SK-N-SH (cell line): Measurements from ENCODE around the gene MFAP3. TPM values are rescaled to one million over a fixed set of nuclear protein-coding genes. Genes with fewer than 3 reads are reported as not detected.

Experiments
- CTCF ChIA-PET: fragments of 300-600, 350-600 bp; formaldehyde crosslinking; extraction: SDS; loops from one replicate; lab custom pipeline; 2021; lab: Yijun Ruan, JAX
- POLR2A ChIA-PET: fragments of 350-600 bp; sonication (Branson Sonifier 250); formaldehyde crosslinking; extraction: SDS; loops from one replicate; lab custom pipeline; 2020; ENCODE audit warnings: antibody characterized with exemption, inconsistent platforms; lab: Yijun Ruan, JAX
- DNase-seq: peaks from one replicate; pipeline ENCODE4 v3.0.0; 2012
- H2AFZ ChIP-seq: fragments of 200-600 bp; sonication (generic); 2 replicates; pipeline ENCODE4 v1.8.1; 2016; ENCODE audit warnings: antibody characterized with exemption, mild to moderate bottlenecking, low read depth
- H3F3A ChIP-seq: fragments of 200-600 bp; sonication (generic); replicated peaks from 2 replicates; pipeline ENCODE3; 2016; ENCODE audit warnings: antibody characterized with exemption, mild to moderate bottlenecking; ENCODE audit not compliant: insufficient read depth
- H3K27ac ChIP-seq, 2 experiments: fragments of 200-500 bp in 1 of 2; fragments of 200-600 bp in 1 of 2; sonication (Bioruptor generic) in 1 of 2; sonication (generic), shearing (Covaris generic) in 1 of 2; 2 replicates each; pipeline versions ENCODE4 v1.5.1 to v1.6.1; 2014 to 2016; ENCODE audit warnings: low read depth in 2 of 2, inconsistent platforms in 1 of 2, low read length in 1 of 2, mild to moderate bottlenecking in 1 of 2, mixed read lengths in 1 of 2
- H3K27me3 ChIP-seq: fragments of 200-600 bp; sonication (generic), shearing (Covaris generic); 2 replicates; pipeline ENCODE4 v1.6.1; 2016; ENCODE audit warnings: mixed run types; ENCODE audit not compliant: insufficient read depth
- H3K36me3 ChIP-seq, 2 experiments: fragments of 200-500 bp in 1 of 2; fragments of 200-600 bp in 1 of 2; sonication (Bioruptor generic) in 1 of 2; sonication (generic) in 1 of 2; replicated peaks in 1 of 2; 2 replicates each; pipeline versions ENCODE3 to v1.5.1; 2014 to 2016; ENCODE audit warnings: low read length in 1 of 2, mild to moderate bottlenecking in 1 of 2; ENCODE audit not compliant: insufficient read depth in 2 of 2, control insufficient read depth in 1 of 2
- H3K4me1 ChIP-seq, 2 experiments: fragments of 200-500 bp in 1 of 2; fragments of 200-600 bp in 1 of 2; sonication (Bioruptor generic) in 1 of 2; sonication (generic), shearing (Covaris generic) in 1 of 2; 2 replicates each; pipeline versions ENCODE4 v1.5.1 to v1.6.1; 2014 to 2016; ENCODE audit warnings: low read depth in 1 of 2, low read length in 1 of 2, mixed run types in 1 of 2; ENCODE audit not compliant: insufficient read depth in 2 of 2, control insufficient read depth in 1 of 2
- H3K4me2 ChIP-seq: fragments of 200-600 bp; sonication (generic), shearing (Covaris generic); 2 replicates; pipeline ENCODE4 v1.6.1; 2017; ENCODE audit warnings: mixed run types
- H3K4me3 ChIP-seq, 2 experiments: fragments of 200-500 bp in 1 of 2; fragments of 200-600 bp in 1 of 2; sonication (Bioruptor generic) in 1 of 2; sonication (generic), shearing (Covaris generic) in 1 of 2; 2 replicates each; pipeline versions ENCODE4 v1.5.1 to v1.8.1; 2014 to 2016; ENCODE audit warnings: low read depth in 2 of 2, inconsistent platforms in 1 of 2, low read length in 1 of 2, mild to moderate bottlenecking in 1 of 2, mixed read lengths in 1 of 2, moderate library complexity in 1 of 2
- H3K79me2 ChIP-seq: fragments of 200-600 bp; sonication (generic); 2 replicates; pipeline ENCODE4 v1.8.1; 2017; ENCODE audit warnings: mild to moderate bottlenecking; ENCODE audit not compliant: insufficient read depth
- H3K9ac ChIP-seq: fragments of 200-600 bp; sonication (generic); 2 replicates; pipeline ENCODE4 v1.6.1; 2017; ENCODE audit warnings: mixed run types
- H3K9me2 ChIP-seq: fragments of 200-600 bp; sonication (generic); 2 replicates; pipeline ENCODE4 v1.6.1; 2017; ENCODE audit warnings: mixed run types
- H3K9me3 ChIP-seq: fragments of 200-600 bp; sonication (generic); 2 replicates; pipeline ENCODE4 v1.6.1; 2017; ENCODE audit warnings: mixed run types, mild to moderate bottlenecking, moderate library complexity
- H4K20me1 ChIP-seq: fragments of 200-600 bp; sonication (generic); 2 replicates; pipeline ENCODE4 v1.6.1; 2017; ENCODE audit warnings: mild to moderate bottlenecking, mixed run types; ENCODE audit not compliant: insufficient read depth
- ELF1 ChIP-seq: IDR thresholded peaks from 2 replicates; pipeline ENCODE4 v1.4.0; 2012
- FOXJ3 ChIP-seq: sonication (generic); formaldehyde crosslinking; IDR thresholded peaks from 2 replicates; pipeline ENCODE4 v1.5.1; 2020; ENCODE audit warnings: mild to moderate bottlenecking, missing genetic modification reagents
- FOXM1 ChIP-seq: IDR thresholded peaks from 2 replicates; pipeline ENCODE4 v1.4.0; 2012; ENCODE audit warnings: low read depth, mild to moderate bottlenecking
- GATA2 ChIP-seq: sonication (generic); formaldehyde crosslinking; IDR thresholded peaks from 2 replicates; pipeline ENCODE4 v1.5.0; 2020; ENCODE audit warnings: mild to moderate bottlenecking, missing genetic modification reagents
- MEF2A ChIP-seq: IDR thresholded peaks from 2 replicates; pipeline ENCODE4 v1.4.0; 2012; ENCODE audit warnings: low read depth, borderline replicate concordance
- MXI1 ChIP-seq: IDR thresholded peaks from 2 replicates; pipeline ENCODE4 v1.6.1; 2012; ENCODE audit warnings: mild to moderate bottlenecking, low read depth, low read length, improper control_type of control experiment
- NFIC ChIP-seq: IDR thresholded peaks from 2 replicates; pipeline ENCODE4 v1.4.0; 2012; ENCODE audit warnings: borderline replicate concordance
- NRF1 ChIP-seq: IDR thresholded peaks from 2 replicates; pipeline ENCODE4 v1.6.1; 2012; ENCODE audit warnings: low read depth, mild to moderate bottlenecking, low read length
- RAD21 ChIP-seq: IDR thresholded peaks from 2 replicates; pipeline ENCODE4 v1.6.1; 2012; ENCODE audit warnings: mild to moderate bottlenecking, low read length
- RCOR1 ChIP-seq: fragments of 150-350 bp; IDR thresholded peaks from 2 replicates; pipeline ENCODE4 v1.6.1; 2017; ENCODE audit warnings: antibody characterized with exemption, low read length
- RFX5 ChIP-seq: IDR thresholded peaks from 2 replicates; pipeline ENCODE4 v1.6.1; 2012; ENCODE audit warnings: mild to moderate bottlenecking, improper control_type of control experiment, low read length
- SIN3A ChIP-seq: IDR thresholded peaks from 2 replicates; pipeline ENCODE4 v1.6.1; 2012; ENCODE audit warnings: low read depth, mild to moderate bottlenecking, low read length, moderate library complexity, borderline replicate concordance
- TAF1 ChIP-seq: IDR thresholded peaks from 2 replicates; pipeline ENCODE4 v1.6.1; 2012; ENCODE audit warnings: low read depth, mild to moderate bottlenecking, low read length, moderate library complexity, borderline replicate concordance
- TCF12 ChIP-seq: IDR thresholded peaks from 2 replicates; pipeline ENCODE4 v1.4.0; 2012
- YY1 ChIP-seq: IDR thresholded peaks from 2 replicates; pipeline ENCODE4 v1.4.0; 2012; ENCODE audit warnings: low read depth, mild to moderate bottlenecking
- WGBS: methylation state at CpG from one replicate; pipeline ENCODE4 v1.1.6; 2017; ENCODE audit warnings: low lambda C conversion rate; 5-methylcytosine and 5-hydroxymethylcytosine counted together
- polyA plus RNA-seq, 3 experiments: library from polyadenylated mRNA; depleted of rRNA; stranded (reverse); fragments of >200 nt; gene quantifications; 2 replicates each; pipeline ENCODE4 v1.2.3, GENCODE V29; 2012
- TF ChIP-seq, protein P1 (sequence below): IDR thresholded peaks from 2 replicates; pipeline ENCODE4 v1.4.0; 2012; ENCODE audit warnings: low read depth
- TF ChIP-seq, protein P2 (sequence below): fragments of 200-600 bp; sonication (generic); IDR thresholded peaks from 2 replicates; pipeline ENCODE4 v1.6.1; 2017; ENCODE audit warnings: antibody characterized with exemption, mild to moderate bottlenecking, moderate library complexity
- TF ChIP-seq, protein P3 (sequence below): fragments of 150-350 bp; IDR thresholded peaks from 2 replicates; pipeline ENCODE4 v1.6.1; 2016; ENCODE audit warnings: mild to moderate bottlenecking, low read depth, low read length
- TF ChIP-seq, protein P4 (sequence below): IDR thresholded peaks from 2 replicates; pipeline ENCODE4 v1.4.0; 2012; ENCODE audit warnings: low read depth, borderline replicate concordance
- TF ChIP-seq, protein P5 (sequence below): IDR thresholded peaks from 2 replicates; pipeline ENCODE4 v1.4.0; 2012; ENCODE audit warnings: low read depth, borderline replicate concordance
- TF ChIP-seq, protein P6 (sequence below): IDR thresholded peaks from 2 replicates; pipeline ENCODE4 v1.6.1; 2012; ENCODE audit warnings: mild to moderate bottlenecking, low read depth, low read length, moderate library complexity

The MFAP3 gene
- polyA plus RNA-seq, 1 of the 3 experiments (the other 2 are of a cell fraction): 16.0 TPM

DNA sequence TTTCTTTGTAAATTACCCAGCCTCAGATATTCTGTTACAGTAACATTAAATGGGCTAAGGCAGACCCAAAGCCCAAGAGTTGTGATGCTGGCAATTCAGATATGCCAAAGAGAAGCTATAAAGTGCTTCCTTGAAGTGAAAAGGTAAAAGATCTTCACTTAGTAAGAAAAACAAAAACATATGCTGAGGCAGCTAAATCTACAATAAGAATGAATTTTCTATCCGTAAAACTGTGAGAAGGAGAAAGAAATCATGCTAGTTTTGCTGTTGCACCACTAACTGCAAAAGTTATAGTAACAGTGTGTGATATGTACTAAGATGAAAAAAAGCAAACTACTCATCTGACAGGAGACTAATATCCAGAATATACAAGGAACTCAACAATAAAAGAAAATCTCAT lies 40.0 kb upstream of the MFAP3 start (continued):
- TF ChIP-seq, protein P1, sequence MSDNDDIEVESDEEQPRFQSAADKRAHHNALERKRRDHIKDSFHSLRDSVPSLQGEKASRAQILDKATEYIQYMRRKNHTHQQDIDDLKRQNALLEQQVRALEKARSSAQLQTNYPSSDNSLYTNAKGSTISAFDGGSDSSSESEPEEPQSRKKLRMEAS: no peak
- TF ChIP-seq, protein P2, sequence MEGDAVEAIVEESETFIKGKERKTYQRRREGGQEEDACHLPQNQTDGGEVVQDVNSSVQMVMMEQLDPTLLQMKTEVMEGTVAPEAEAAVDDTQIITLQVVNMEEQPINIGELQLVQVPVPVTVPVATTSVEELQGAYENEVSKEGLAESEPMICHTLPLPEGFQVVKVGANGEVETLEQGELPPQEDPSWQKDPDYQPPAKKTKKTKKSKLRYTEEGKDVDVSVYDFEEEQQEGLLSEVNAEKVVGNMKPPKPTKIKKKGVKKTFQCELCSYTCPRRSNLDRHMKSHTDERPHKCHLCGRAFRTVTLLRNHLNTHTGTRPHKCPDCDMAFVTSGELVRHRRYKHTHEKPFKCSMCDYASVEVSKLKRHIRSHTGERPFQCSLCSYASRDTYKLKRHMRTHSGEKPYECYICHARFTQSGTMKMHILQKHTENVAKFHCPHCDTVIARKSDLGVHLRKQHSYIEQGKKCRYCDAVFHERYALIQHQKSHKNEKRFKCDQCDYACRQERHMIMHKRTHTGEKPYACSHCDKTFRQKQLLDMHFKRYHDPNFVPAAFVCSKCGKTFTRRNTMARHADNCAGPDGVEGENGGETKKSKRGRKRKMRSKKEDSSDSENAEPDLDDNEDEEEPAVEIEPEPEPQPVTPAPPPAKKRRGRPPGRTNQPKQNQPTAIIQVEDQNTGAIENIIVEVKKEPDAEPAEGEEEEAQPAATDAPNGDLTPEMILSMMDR: no peak
- TF ChIP-seq YY1: no peak
- TF ChIP-seq NRF1: no peak
- no peak for TF ChIP-seq TAF1
- TF ChIP-seq, protein P3, sequence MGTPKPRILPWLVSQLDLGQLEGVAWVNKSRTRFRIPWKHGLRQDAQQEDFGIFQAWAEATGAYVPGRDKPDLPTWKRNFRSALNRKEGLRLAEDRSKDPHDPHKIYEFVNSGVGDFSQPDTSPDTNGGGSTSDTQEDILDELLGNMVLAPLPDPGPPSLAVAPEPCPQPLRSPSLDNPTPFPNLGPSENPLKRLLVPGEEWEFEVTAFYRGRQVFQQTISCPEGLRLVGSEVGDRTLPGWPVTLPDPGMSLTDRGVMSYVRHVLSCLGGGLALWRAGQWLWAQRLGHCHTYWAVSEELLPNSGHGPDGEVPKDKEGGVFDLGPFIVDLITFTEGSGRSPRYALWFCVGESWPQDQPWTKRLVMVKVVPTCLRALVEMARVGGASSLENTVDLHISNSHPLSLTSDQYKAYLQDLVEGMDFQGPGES: no peak
- no peak for TF ChIP-seq MEF2A
- TF ChIP-seq RCOR1: no peak
- TF ChIP-seq, protein P4, sequence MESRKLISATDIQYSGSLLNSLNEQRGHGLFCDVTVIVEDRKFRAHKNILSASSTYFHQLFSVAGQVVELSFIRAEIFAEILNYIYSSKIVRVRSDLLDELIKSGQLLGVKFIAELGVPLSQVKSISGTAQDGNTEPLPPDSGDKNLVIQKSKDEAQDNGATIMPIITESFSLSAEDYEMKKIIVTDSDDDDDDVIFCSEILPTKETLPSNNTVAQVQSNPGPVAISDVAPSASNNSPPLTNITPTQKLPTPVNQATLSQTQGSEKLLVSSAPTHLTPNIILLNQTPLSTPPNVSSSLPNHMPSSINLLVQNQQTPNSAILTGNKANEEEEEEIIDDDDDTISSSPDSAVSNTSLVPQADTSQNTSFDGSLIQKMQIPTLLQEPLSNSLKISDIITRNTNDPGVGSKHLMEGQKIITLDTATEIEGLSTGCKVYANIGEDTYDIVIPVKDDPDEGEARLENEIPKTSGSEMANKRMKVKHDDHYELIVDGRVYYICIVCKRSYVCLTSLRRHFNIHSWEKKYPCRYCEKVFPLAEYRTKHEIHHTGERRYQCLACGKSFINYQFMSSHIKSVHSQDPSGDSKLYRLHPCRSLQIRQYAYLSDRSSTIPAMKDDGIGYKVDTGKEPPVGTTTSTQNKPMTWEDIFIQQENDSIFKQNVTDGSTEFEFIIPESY: no peak
- TF ChIP-seq ELF1: no peak
- no peak for TF ChIP-seq RAD21
- TF ChIP-seq, all 33 proteins: peak for 0

DNA sequence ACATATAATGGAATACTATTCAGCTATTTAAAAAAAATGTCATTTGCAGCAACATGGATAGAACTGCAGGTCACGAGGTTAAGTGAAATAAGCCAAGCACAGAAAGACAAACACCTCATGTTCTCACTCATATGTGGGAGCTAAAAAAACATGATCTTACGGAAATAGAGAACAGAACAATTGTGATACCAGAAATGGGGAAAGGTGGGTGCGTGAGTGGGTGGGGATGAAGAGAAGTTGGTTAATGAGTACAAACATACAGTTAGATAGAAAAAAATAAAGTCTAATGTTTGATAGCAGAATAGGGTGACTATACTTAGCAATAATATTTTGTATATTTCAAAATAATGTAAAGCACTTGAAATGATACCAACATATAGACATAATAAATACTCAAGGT lies 38.8 kb upstream of the MFAP3 start:
- 92% methylated on average over 3 of the region's 3 CpGs for WGBS
- Histone ChIP-seq H3K4me1 (no peaks in the 10 kb centered on the region), H3K9me2 (no peaks in the 10 kb centered on the region), H3K9me3 (no peaks in the 10 kb centered on the region), H3K4me2 (no peak overlapping the region), H4K20me1 (no peaks in the 10 kb centered on the region), H3K27ac (no peak overlapping the region), H3K4me3 (no peak overlapping the region), H2AFZ (no peak overlapping the region), H3F3A (no peaks in the 10 kb centered on the region), H3K27me3 (no peaks in the 10 kb centered on the region), H3K36me3 (peaks cover 24 to 34% of the 10 kb centered on the region in 2 experiments), H3K9ac (no peak overlapping the region), H3K79me2 (no peaks in the 10 kb centered on the region)
- TF ChIP-seq NFIC (no peak), SIN3A (no peak), TCF12 (no peak), FOXM1 (no peak), GATA2 (CRISPR knock-in tag) (no peak), MXI1 (no peak), YY1 (no peak), RFX5 (no peak), FOXJ3 (CRISPR knock-in tag) (no peak)
- TF ChIP-seq, protein P5, sequence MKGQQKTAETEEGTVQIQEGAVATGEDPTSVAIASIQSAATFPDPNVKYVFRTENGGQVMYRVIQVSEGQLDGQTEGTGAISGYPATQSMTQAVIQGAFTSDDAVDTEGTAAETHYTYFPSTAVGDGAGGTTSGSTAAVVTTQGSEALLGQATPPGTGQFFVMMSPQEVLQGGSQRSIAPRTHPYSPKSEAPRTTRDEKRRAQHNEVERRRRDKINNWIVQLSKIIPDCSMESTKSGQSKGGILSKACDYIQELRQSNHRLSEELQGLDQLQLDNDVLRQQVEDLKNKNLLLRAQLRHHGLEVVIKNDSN: no peak
- TF ChIP-seq, protein P6, sequence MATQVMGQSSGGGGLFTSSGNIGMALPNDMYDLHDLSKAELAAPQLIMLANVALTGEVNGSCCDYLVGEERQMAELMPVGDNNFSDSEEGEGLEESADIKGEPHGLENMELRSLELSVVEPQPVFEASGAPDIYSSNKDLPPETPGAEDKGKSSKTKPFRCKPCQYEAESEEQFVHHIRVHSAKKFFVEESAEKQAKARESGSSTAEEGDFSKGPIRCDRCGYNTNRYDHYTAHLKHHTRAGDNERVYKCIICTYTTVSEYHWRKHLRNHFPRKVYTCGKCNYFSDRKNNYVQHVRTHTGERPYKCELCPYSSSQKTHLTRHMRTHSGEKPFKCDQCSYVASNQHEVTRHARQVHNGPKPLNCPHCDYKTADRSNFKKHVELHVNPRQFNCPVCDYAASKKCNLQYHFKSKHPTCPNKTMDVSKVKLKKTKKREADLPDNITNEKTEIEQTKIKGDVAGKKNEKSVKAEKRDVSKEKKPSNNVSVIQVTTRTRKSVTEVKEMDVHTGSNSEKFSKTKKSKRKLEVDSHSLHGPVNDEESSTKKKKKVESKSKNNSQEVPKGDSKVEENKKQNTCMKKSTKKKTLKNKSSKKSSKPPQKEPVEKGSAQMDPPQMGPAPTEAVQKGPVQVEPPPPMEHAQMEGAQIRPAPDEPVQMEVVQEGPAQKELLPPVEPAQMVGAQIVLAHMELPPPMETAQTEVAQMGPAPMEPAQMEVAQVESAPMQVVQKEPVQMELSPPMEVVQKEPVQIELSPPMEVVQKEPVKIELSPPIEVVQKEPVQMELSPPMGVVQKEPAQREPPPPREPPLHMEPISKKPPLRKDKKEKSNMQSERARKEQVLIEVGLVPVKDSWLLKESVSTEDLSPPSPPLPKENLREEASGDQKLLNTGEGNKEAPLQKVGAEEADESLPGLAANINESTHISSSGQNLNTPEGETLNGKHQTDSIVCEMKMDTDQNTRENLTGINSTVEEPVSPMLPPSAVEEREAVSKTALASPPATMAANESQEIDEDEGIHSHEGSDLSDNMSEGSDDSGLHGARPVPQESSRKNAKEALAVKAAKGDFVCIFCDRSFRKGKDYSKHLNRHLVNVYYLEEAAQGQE: no peak
- POLR2A ChIA-PET: no interaction called here
- DNase-seq: no peak
- CTCF ChIA-PET: no interaction called here
